NCI-H2107 (cell line): ENCODE results near the gene PTGDS.

ENCODE experiments used
- DNase-seq: peaks from one replicate; lab custom pipeline; 2025; lab: John Stamatoyannopoulos, UW

PTGDS gene

DNA sequence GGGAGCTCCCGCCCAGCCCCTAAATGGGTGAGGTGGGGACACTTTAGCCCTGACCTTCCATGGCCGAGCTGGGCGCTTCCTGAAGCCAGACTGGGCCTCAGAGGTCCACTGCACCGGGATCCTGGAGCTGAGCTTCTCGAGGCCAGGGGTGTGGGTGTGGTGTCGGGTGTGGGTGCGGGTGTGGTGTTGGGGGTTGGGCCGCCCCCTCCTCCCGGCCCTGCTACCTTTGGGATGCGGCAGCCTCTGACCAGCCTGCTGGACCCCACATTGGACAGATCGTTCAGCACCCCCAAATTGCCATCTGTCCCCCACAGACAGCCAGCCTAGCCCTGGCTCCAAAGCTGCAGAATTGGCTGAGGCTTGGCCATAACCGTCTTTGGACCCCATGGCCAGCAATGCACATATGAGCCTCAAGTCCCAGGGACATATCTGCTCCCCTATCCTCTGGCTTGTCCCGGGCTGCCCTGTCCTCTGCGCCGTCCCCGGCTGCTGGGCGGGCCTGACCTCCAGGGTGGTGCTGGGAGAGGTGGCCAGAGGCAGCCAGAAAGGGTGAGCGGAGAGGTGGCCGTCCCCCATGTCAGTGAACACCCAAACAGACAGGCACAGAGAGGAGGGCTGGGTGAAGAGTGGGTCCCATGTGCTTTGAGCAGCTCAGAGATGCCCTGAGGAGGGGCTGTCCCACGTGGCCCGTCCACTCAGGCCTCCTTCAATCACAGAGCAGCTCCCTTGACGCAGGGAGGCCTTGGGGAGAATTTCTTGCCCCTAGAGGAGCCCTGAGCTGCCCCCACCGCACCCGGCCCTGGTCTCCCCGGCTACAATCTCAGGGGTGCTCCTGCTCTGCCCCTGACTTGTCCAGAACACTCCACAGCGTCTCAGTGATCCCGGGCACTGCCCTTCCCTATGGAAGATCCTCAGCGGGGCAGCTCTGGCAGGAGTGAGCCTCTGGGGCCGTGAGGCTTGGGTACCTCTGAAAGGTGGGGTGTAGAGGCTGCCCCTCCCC lies 3.4 kb upstream of the PTGDS start:
- DNase-seq, result no peak

- no peak for DNase-seq
Measured at GRCh38 chr9:136974817-136975535, 2.3 kb upstream of the PTGDS start.

DNA sequence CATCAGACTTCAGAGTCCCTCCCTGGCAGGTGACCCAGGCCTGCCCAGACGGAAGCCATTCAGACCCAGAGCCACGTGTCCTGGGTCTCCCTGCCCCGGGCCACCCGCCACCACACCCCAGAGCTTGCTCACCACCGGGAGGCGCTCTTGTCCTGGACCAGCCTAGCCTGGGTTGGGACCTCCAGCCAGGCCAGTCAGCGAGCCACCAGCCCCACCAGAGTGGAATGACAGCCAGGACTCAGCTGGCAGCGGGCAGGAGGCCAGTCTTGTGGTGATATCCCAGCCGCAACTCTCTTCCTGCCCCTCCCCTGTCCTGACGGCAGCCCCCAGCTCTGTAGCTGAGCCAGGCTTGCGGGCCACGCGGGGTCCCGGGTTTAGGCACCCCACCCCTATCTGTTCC lies 1.7 kb upstream of the PTGDS start:
- DNase-seq, result no peak

GRCh38 chr9:136977649-136978072 lies 357 bp downstream of the PTGDS start:
- no peak for DNase-seq

GRCh38 chr9:136978073-136978864 lies 965 bp downstream of the PTGDS start:
- DNase-seq, result no peak

GRCh38 chr9:136978865-136979544 lies 1.7 kb downstream of the PTGDS start:
- no peak for DNase-seq

GRCh38 chr9:136979769-136980587 lies 2.7 kb downstream of the PTGDS start:
- DNase-seq, result no peak

- no peak for DNase-seq
Measured at GRCh38 chr9:136980669-136981478, 3.6 kb downstream of the PTGDS start.

DNA sequence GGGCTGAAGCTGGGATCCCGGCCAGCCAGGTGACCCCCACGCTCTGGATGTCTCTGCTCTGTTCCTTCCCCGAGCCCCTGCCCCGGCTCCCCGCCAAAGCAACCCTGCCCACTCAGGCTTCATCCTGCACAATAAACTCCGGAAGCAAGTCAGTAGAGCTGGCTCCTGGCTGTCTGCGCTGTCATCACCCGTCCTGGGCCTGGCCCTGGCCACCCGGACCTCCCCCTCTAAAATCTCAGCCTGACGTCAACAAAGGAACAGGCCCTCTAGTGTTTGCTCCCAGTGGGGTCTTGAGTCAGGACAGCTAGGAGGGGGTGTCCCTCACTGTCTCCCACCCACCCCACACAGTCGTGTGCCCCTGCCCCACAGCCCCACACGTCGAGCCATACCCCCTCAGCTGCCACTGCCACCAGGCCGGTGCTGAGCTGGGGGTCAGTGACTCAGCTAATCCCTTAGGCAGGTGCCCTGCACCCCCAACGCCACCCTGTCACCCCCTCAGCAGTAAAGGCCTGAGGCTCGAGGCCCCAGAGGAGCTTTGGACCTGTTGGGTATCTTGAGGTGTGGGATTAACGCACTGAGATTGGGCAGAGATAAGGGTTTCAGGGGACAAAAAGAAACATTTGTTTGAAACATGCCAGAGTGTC lies 4.4 kb downstream of the PTGDS start:
- DNase-seq, result no peak

- DNase-seq, result no peak
Measured at GRCh38 chr9:136982232-136983051, 5.1 kb downstream of the PTGDS start, which contains the start of gene LCNL1. Gene LCNL1 (plus strand): TSS chr9:136982993. CDS start chr9:136983587, 594 bp downstream.

DNA sequence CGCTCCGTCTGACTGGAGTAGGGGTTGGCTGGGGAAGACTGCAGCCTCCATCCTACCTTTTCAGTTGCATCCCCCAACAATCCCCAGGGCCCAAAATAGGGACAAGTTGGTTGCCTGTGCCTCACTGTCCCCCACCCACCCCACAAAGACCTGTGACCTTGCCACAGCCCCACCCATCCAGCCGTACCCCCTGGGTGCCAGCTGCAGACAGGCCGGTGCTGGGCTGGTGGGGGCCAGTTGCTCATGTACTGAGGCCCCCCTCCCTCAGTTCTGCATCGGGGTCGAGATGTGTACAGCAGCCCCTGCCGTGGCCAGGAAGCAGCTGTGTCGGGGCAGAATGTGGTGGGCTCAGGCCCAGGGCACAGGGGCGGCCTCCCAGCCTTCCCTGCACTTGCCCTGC lies 5.9 kb downstream of the PTGDS start:
- no peak for DNase-seq

- no peak for DNase-seq
Measured at GRCh38 chr9:136983656-136984314, 6.5 kb downstream of the PTGDS start.

DNA sequence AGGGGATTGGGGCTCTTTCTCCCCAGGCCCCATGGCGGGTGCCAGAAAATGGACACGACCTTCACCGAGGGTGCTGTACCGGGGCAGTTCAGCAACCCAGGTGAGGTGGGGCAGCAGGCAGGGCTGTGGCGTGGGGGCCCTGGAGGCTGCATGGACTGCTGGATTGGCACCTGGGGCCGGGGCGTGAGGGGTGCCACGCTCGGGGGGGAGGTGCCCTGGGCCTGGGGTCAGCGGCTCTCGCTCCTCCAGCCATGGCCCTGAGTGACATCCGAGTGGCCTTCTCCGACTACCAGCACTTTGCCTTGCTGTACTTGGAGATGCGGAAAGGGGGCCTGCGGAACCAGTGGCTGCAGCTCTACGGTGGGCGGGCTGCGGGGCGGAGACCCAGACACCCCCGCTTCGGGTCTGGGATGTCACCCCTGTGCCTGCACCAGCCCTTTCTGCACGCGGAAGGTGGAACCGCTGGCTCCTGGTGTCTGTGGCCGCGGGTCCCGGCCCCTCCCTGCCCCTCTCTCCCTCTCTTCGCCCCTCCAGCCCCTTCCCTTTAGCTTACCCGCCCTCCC lies 7.2 kb downstream of the PTGDS start:
- no peak for DNase-seq

DNA sequence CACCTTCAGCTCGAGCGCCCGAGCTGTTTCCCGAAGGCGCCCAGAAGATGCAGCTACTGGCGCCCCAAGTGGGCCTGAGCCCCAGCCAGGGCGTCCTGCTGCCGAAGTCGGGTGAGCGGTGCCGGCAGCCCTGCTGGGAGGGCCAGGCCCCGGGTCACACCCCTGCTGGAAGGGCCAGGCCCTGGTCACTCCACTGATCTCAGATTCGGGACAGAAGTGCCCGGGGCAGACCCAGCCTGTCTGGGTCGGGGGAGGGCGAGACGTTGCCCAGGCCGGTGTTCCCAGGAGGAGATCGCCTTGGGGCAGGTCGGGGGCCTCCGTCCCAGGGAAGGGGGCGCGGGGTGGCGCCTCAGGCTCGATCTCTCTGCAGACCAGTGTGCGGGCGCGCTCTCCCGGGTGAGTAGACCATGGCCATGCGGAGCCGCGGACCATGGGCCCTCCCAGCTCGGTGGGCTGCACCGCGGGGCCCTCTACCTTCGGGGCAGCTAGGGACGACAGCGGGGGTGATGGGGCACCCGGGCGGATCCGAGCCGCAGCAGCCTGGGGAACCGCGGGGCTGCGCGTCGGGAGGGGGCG lies 7.8 kb downstream of the PTGDS start:
- DNase-seq, result no peak

- DNase-seq, result no peak
Measured at GRCh38 chr9:136985853-136986252, 8.5 kb downstream of the PTGDS start.

GRCh38 chr9:136988872-136989271 lies 11.6 kb downstream of the PTGDS start:
- DNase-seq, result no peak

- no peak for DNase-seq
Measured at GRCh38 chr9:136990242-136990911, 13.1 kb downstream of the PTGDS start.
